Ishikawa (cell line): Measurements from ENCODE around the gene IGFALS.
A peak's percentile ranks its signal among the peaks of the same experiment; 100 is the strongest.

Experiments used
- CEBPB ChIP-seq: IDR thresholded peaks from 2 replicates; pipeline ENCODE4 v1.6.1; 2012
- CREB1 ChIP-seq: IDR thresholded peaks from 2 replicates; pipeline ENCODE4 v1.6.1; 2012; ENCODE audit warnings: low read depth
- EGR1 ChIP-seq: IDR thresholded peaks from 2 replicates; pipeline ENCODE4 v1.6.1; 2012
- EP300 ChIP-seq: IDR thresholded peaks from 2 replicates; pipeline ENCODE4 v1.6.1; 2012; ENCODE audit warnings: borderline replicate concordance
- FOXM1 ChIP-seq: IDR thresholded peaks from 2 replicates; pipeline ENCODE4 v1.6.1; 2012; ENCODE audit warnings: low read depth, borderline replicate concordance
- MAX ChIP-seq: IDR thresholded peaks from 2 replicates; pipeline ENCODE4 v1.6.1; 2012
- NFIC ChIP-seq: IDR thresholded peaks from 2 replicates; pipeline ENCODE4 v1.6.1; 2012
- RAD21 ChIP-seq: IDR thresholded peaks from 2 replicates; pipeline ENCODE4 v1.6.1; 2012; ENCODE audit warnings: low read depth
- REST ChIP-seq: IDR thresholded peaks from 2 replicates; pipeline ENCODE4 v1.6.1; 2012; ENCODE audit warnings: low read depth, mild to moderate bottlenecking
- TAF1 ChIP-seq: IDR thresholded peaks from 2 replicates; pipeline ENCODE4 v1.6.1; 2012; ENCODE audit warnings: low read depth, mild to moderate bottlenecking
- TCF12 ChIP-seq: IDR thresholded peaks from 2 replicates; pipeline ENCODE4 v1.6.1; 2012; ENCODE audit warnings: low read depth
- TEAD4 ChIP-seq: IDR thresholded peaks from 2 replicates; pipeline ENCODE4 v1.6.1; 2012
- USF1 ChIP-seq: IDR thresholded peaks from 2 replicates; pipeline ENCODE4 v1.6.1; 2012
- YY1 ChIP-seq: IDR thresholded peaks from 2 replicates; pipeline ENCODE4 v1.6.1; 2012; ENCODE audit warnings: low read depth
- ZBTB7A ChIP-seq: IDR thresholded peaks from 2 replicates; pipeline ENCODE4 v1.6.1; 2012; ENCODE audit warnings: low read depth

IGFALS gene

GRCh38 chr16:1781758-1782407 lies 11.6 kb downstream of the IGFALS start:
- TF ChIP-seq TAF1 (no peak; the same call in 1 of the 2 replicates), ZBTB7A (peak; percentile 30; the same call in 1 of the 2 replicates), MAX (peak; percentile 35), TEAD4 (0 out of 2 replicates have a peak, but pooled peaks have one; percentile 19)

GRCh38 chr16:1781254-1781653 lies 12.3 kb downstream of the IGFALS start:
- TF ChIP-seq RAD21 (no peak), MAX (no peak), REST (no peak), CEBPB (no peak), TCF12 (no peak), FOXM1 (no peak), USF1 (no peak), EGR1 (no peak), ZBTB7A (no peak), TEAD4 (no peak), YY1 (no peak), CREB1 (no peak), EP300 (no peak), TAF1 (no peak), NFIC (no peak)

- TF ChIP-seq REST: no peak
- TF ChIP-seq RAD21: no peak
- TF ChIP-seq CEBPB: no peak
- TF ChIP-seq EGR1: no peak
- TF ChIP-seq MAX: no peak
- no peak for TF ChIP-seq ZBTB7A
- TF ChIP-seq USF1: no peak
- TF ChIP-seq CREB1: no peak
- no peak for TF ChIP-seq FOXM1
- TF ChIP-seq NFIC: no peak
- TF ChIP-seq TCF12: no peak
- no peak for TF ChIP-seq EP300
- TF ChIP-seq TEAD4: no peak
- no peak for TF ChIP-seq YY1
- no peak for TF ChIP-seq TAF1
These were observed 12.8 kb downstream of the IGFALS start for GRCh38 chr16:1780677-1781072.

DNA sequence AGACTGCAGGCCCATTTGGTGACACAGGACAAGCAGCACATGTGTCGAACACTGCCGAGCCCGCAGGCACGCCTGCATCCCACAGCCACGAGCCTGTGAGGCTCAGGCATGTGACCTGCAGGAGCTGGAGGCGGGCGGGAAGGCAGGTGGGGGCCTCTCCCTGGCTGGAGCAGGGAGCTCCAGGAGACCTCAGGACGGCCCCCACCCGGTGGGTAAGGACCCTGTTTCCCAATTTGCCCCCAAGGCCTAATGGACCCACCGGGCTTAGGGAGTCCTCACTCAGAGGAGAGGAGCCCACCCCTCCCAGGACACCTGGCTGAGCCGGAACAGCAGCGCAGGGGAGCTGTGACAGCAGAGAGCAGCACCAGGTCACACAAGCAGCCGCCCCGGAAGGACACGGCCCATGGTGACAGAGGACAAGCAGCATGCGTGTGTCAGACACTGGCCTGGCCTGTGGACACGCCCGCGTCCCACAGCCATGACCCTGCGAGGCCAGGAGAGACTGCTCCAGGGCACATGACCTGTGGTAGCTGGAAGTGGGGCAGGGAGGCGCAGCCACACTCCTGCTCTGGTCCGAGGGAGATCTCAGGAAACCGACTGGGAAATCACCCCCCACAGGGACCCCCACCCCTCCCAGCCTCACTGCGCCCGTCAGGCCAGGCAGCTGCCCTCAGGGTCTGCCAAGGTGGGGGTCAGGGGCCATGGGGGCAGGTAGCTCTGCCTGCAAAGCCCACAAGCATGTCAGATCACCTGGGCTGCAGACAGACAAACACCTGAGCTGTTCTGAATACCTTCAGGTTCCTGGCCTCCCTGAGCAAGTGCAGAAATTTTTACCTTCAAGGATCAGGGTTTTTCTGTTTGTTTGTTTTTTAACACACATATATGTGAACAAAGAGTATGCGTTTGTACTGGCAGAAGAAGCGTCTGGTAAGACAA lies 13.5 kb downstream of the IGFALS start:
- TF ChIP-seq REST (no peak), CREB1 (no peak), USF1 (0 out of 2 replicates have a peak, but pooled peaks have one; percentile 6), MAX (no peak), RAD21 (no peak)
